Epithelial cell of prostate (primary cell): ENCODE measurements around the gene SPRN.
"Not testable (repeated sequence)": the region's sequence is repeated elsewhere in the genome, so short reads cannot be mapped to it uniquely, and the experiment has no call there.

Source experiments
- DNase-seq: peaks from one replicate; pipeline ENCODE4 v3.0.0-alpha.2; 2011; ENCODE audit warnings: low read depth, low spot score
- H3K27ac ChIP-seq: fragments of 450-650 bp; 2 replicates; pipeline ENCODE4 v1.5.1; 2017; ENCODE audit warnings: mild to moderate bottlenecking

SPRN gene

DNA sequence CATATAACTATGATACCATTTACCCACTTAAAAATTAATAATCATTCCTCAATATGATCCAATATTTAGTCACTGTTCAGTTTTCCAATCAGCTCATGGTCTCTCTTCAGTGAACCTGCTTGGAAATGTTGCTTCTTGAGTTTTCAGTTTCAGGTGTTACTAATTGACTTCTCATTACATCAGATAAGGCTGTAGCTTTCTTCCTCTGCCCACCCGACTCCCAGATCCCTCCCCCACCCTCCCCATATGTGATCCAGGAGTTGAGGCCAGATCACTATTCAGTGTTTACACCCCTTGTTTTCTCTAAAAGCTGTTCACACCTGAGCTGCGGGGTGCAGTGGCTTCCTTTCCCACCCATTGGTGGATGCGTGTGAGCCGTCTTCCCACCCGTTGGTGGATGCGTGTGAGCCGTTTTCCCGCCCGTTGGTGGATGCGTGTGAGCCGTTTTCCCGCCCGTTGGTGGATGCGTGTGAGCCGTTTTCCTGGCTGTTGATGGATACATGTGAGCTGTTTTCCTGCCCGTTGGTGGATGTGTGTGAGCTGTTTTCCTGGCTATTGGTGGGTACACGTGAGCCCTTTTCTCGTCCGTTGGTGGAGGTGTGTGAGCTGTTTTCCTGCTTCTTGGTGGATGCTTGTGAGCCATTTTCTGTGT, 33.7 kb downstream of the SPRN start:
- peak overlapping the region; percentile 25 for H3K27ac ChIP-seq
- DNase-seq = no peak

DNA sequence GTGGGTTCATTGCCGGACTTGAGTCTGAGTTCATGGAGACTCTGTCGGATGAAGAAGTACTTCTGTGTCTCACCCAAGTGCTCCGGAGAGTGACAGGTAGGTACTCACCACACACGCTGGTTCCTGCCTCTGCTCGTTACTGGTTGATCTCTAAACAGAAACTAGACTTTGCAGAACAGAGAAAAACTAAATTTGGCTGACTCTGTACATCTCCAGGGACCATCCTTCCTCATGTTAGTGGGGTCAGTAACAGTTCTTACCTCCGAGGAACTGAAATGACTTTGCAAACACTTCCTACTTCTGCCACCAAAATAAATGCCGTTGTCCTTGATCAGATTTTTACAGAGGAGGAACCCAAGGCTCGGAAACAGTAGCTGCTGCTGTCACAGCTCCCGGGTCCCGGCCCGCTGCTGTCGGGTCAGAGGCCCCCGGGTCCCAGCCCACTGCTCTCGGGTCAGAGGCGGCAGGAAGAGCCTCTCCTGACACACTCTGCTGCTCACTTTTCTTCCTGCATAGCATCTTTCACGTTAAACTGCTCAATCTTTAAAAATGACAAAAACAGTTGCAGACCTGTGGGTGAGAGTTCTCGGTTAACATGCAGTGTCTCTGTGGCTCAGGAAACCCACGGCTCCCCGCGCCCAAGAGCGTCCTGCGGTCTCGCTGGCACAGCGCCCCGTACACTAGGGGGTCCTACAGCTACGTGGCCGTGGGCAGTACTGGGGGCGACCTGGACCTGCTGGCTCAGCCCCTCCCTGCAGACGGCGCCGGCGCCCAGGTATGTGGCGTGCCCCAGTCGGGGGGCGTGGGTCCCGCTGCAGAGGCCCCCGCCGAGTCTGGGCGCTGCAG, 35.2 kb downstream of the SPRN start:
- no peak overlapping the region for H3K27ac ChIP-seq
- DNase-seq = no peak

- no peak overlapping the region for H3K27ac ChIP-seq
- DNase-seq = no peak
Observed at GRCh38 chr10:133388236-133388972, 36.0 kb downstream of the SPRN start.

DNA sequence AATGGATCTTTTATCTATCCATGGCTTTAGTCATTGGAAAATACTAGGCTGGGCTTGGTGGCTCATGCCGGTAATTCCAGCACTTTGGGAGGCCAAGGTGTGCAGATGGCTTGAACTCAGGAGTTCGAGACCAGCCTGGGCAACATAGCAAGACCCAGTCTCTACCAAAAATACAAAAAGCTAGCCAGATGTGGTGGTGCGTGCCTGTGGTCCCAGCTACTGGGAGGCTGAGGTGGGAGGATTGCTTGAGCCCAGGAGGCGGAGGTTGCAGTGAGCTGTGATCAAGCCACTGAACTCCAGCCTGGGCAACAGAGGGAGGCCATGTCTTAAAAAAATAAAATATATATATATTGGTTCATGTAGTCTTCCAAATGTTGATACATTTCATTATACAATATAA, 37.5 kb downstream of the SPRN start:
- not testable (repeated sequence) for H3K27ac ChIP-seq, DNase-seq

DNA sequence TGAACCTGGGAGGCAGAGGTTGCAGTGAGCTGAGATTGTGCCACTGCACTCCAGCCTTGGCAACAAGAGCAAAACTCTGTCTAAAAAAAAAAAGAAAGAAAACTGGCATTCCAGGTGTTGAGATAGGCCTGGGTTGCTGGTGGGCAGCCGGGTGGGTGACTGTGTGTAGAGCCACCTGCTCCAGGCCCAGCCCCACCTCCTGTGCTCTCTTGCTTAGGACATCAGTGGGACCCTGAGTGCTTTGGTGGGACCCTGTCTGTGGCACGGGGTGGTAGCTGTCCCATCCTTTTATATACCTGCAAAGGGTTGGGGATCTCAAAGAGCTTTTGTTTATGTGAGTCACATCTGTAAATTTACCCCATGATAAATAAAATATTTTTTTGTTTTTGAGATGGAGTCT, 39.2 kb downstream of the SPRN start:
- H3K27ac ChIP-seq = no peak overlapping the region
- no peak for DNase-seq

GRCh38 chr10:133384071-133384470, 40.4 kb downstream of the SPRN start:
- DNase-seq = no peak

DNA sequence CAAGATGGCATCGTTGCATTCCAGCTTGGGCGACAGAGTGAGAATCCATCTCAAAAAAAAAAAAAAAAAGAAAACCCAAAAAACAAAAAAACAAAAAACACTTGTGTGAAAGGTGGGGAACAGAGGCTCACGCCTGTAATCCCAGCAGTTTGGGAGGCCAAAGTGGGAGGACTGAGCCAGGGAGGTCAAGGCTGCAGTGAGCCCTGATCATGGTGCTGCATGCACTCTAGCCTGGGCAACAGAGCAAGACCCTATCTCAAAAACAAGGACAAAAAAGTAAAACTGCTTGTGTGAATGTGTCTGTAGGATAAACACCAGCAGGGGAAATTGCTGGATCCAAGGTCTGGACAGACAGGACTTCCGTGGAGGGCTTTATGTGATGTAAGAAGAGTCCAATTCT, 40.9 kb downstream of the SPRN start:
- no peak for DNase-seq
- H3K27ac ChIP-seq = no peak overlapping the region

More at GRCh38 chr10:133384071-133384470, 40.4 kb downstream of the SPRN start:
- H3K27ac ChIP-seq = no peak overlapping the region

DNA sequence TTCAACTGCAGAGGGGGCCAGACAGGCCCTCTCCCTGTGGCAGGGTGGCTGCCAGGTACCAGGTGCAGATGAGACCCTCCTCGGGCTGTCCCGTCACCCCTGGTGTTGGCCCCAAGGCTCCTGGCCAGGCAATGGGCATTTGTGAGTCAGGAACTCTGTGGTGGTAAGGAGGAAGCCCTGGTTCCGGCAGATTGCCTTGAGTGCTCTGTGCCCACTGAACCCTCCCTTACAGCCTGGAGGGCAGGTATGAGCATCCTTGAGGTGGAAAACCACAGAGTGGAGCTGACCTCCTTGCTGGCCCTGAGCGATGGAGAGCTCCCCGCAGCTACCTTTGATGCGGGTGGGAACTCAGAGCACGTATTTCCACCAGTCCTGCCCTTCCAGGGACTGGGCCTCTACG, 43.4 kb downstream of the SPRN start:
- DNase-seq = no peak
- no peak overlapping the region for H3K27ac ChIP-seq

- DNase-seq = no peak
- H3K27ac ChIP-seq = peak overlapping the region; percentile 67
Observed at GRCh38 chr10:133379801-133380666, 44.4 kb downstream of the SPRN start.

- DNase-seq = no peak
- peak within 1 kb of the TSS; percentile 67 for H3K27ac ChIP-seq
Observed at GRCh38 chr10:133379152-133379800, 45.1 kb downstream of the SPRN start, which contains the start of gene PAOX. TSS of gene PAOX (plus strand) at chr10:133379262. CDS start at chr10:133379317, 55 bp downstream.

- H3K27ac ChIP-seq = no peak overlapping the region
- DNase-seq = no peak
Observed at GRCh38 chr10:133378251-133379096, 46.0 kb downstream of the SPRN start.

GRCh38 chr10:133377818-133378250, 46.6 kb downstream of the SPRN start:
- no peak overlapping the region for H3K27ac ChIP-seq
- no peak for DNase-seq

DNA sequence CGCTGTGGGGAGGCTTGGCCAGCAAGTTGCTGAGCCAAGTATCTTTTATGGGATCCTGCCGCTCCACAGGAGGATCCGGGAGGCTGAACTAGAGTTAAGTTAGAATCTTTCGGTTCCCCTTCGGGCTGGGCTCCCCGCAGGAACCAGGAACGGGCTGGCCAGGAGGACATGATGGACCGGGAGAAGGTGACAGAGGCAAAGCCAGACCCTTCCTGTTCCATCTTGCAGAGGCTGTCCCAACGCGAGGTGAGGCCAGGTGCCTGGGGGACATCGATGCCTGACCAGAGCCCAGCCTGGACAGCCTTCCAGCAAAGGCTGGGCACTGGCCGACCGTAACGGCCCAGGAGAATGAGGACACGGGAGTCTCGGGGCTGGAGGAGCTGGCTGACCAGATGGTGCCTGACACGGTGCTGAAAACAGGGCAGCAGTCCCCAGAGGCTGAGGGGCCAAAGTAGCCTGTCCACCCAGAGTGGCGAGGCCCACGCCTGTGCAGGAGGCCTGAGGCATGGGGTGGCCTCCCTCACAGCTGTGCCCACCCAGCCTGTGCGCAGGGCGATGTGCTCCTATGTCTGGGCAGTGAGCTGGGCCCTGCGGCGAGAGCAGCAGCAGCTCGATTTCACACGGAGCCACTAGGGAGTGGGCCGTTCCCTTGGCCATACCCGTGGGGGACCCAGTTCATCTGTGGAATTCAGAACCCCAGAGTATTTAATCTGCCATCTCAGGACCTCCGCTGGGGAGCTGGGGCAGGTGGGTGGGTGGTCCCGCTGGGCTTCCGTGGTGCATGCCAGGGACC, 47.2 kb downstream of the SPRN start:
- no peak overlapping the region for H3K27ac ChIP-seq
- no peak for DNase-seq

GRCh38 chr10:133376183-133376582, 48.2 kb downstream of the SPRN start:
- DNase-seq, H3K27ac ChIP-seq: not testable (repeated sequence)

- no peak overlapping the region for H3K27ac ChIP-seq
- DNase-seq = no peak
Observed at GRCh38 chr10:133375357-133376115, 48.9 kb downstream of the SPRN start.

DNA sequence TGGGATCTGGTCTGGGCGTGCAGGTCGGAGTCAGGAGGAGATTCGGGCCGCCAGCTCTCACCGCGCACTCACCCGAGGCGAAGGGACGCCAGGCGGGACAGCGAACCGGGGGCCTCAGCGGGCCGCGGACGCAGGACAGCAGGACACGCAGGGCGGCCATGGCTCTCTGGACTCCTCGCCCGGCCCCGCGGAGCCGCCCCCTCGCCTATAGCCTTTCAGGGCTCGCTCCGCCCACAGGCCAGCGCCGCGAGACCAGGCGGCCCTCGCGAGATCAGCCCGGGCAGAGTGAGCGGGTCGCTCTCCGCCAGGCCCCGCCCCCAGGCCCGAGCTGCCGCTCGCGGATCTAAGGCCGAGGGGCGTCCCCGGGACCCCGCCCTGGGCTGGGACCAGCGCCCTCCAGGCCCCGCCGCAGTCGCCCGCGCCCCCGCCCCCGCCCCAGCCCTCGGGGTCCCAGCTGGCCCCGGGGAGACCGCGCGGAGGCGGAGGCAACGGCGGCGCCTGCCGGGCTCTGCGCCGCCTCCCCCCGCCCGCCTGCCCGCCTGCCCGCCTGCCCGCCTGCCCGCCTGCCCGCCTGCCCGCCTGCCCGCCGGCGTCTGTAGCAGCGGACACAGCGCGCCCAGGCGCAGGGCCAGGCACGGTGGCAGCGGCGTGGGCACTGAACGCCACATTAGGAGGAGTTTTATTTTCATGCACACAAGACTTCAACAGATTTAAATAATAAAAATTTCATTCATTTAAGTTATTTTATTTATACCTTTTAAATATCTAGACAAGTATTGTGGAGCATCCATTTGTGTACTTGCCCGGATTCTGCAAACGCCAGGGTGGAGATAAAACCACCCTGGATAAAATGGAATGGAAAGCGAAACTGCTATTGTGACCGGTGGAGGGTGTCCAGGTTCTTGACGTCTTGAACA, 51.0 kb downstream of the SPRN start, which contains the start of gene ECHS1:
ECHS1 (minus strand) TSS at position 181 of the 917 bp plus-strand sequence; CDS start at position 160, 21 bp downstream.
- H3K27ac ChIP-seq = peak within 1 kb of the TSS; percentile 63
- peak; percentile 27 for DNase-seq
